Right lobe of liver (tissue), 6 donors: ENCODE data around the gene TCAP. TPM values are rescaled to one million over a fixed set of nuclear protein-coding genes. Genes with fewer than 3 reads are reported as not detected.

Experiments
- ATAC-seq, 4 donors: fragments of 200-7000 bp; cut with Tn5 transposase; one replicate each; pipeline ENCODE4 v1.9.1; 2020; ENCODE audit warnings: mild to moderate bottlenecking in 4 of 4, moderate library complexity in 4 of 4
- DNase-seq, 3 donors: peaks; one replicate each; pipeline ENCODE4 v3.0.0-alpha.2; 2020
- H3K27ac ChIP-seq, 3 donors: fragments of 200-600 bp; one replicate each; pipeline ENCODE4 v1.8.0; 2022
- H3K27me3 ChIP-seq, 2 donors: fragments of 200-600 bp; one replicate each; pipeline ENCODE4 v1.8.0; 2022
- H3K36me3 ChIP-seq, 4 donors: fragments of 200-600 bp; sonication (generic) in 1 of 4; one replicate each; pipeline versions ENCODE4 v1.5.1 to v1.8.0; 2017 to 2022; ENCODE audit warnings: control low read depth in 1 of 4
- H3K4me1 ChIP-seq, 4 donors: fragments of 200-600 bp; sonication (generic) in 1 of 4; one replicate each; pipeline versions ENCODE4 v1.5.1 to v1.8.0; 2017 to 2022; ENCODE audit warnings: control low read depth in 1 of 4
- H3K4me3 ChIP-seq, 3 donors: fragments of 200-600 bp; one replicate each; pipeline ENCODE4 v1.8.0; 2022
- H3K9me3 ChIP-seq, 4 donors: fragments of 200-600 bp; sonication (generic) in 1 of 4; one replicate each; pipeline versions ENCODE4 v1.5.1 to v1.8.0; 2017 to 2022; ENCODE audit warnings: control low read depth in 1 of 4
- CTCF ChIP-seq, 4 donors: fragments of 200-600 bp in 3 of 4; fragments of 450-650 bp in 1 of 4; IDR thresholded peaks; one replicate each; pipeline versions ENCODE4 v1.5.1 to v1.8.0; 2016 to 2022; ENCODE audit warnings: antibody characterized with exemption in 4 of 4, mild to moderate bottlenecking in 2 of 4
- POLR2A ChIP-seq: fragments of 450-650 bp; IDR thresholded peaks from one replicate; pipeline ENCODE4 v1.6.1; 2017; ENCODE audit warnings: antibody characterized with exemption, mild to moderate bottlenecking
- WGBS: methylation state at CpG from one replicate; pipeline ENCODE4 v1.1.6; 2018; ENCODE audit warnings: low coverage, low lambda C conversion rate; ENCODE audit not compliant: insufficient coverage; ENCODE audit errors: missing lambda C conversion rate; 5-methylcytosine and 5-hydroxymethylcytosine counted together
- intact Hi-C, 2 donors: fragments of 100-400 bp; cut with DNase I; formaldehyde crosslinking; loops; one replicate each; pipeline versions ENCODE4 v1.11.2 to v1.14.1; 2022
- total RNA-seq, 6 experiments: library from RNA; depleted of rRNA in 2 of 6; stranded (reverse); fragments of >200 nt in 2 of 6; fragmentation: NEBNext Ultra II Directional in 3 of 6; extraction: Animal tissue kit (Norgen Biotek cat#: 25700) in 3 of 6; gene quantifications; one replicate each; pipeline versions ENCODE4 v1.1.0 to v1.2.4, GENCODE V29; 2016 to 2023
- donor health status: DM: no; HTN: yes; CAD: no.
- donor health status: DM: no; HTN: no; CAD: no.
- donor health status: DM: no; HTN: no; CAD: no.
- donor health status: DM: no; HTN: yes; CAD: no.
- donor health status: DM: no; HTN: yes; CAD: no.

Gene TCAP
- total RNA-seq, 6 experiments from 2014 or later, result 0.49 to 4.3 (median 1.1) TPM

GRCh38 chr17:39636587-39636926, 28.6 kb upstream of the TCAP start:
- WGBS, result 25% methylated on average over 5 of the region's 6 CpGs
- no peaks in the 10 kb centered on the region for H3K27me3 ChIP-seq
- intact Hi-C loops, result loop anchor here in 1 of 2 donors (10.0 kb wide), 1 partner anchor 108 kb away; no protein-coding TSS in a partner anchor
- no peaks in the 10 kb centered on the region for H3K9me3 ChIP-seq
- ATAC-seq, result peak in 1 of 4 donors; percentile 4
- TF ChIP-seq POLR2A, result no peak
- TF ChIP-seq CTCF (IDR thresholded peaks at IDR 0.05), result no peak
- no peaks in the 10 kb centered on the region for H3K36me3 ChIP-seq
- DNase-seq, result no peak
- peaks cover 0 to 17% (median 7%) of the 10 kb centered on the region in 4 donors for H3K4me1 ChIP-seq
- peak overlapping the region; percentile 82 to 90 (median 85) for H3K27ac ChIP-seq
- H3K4me3 ChIP-seq, result peak overlapping the region; percentile 89 to 95 (median 94)

- WGBS, result 0% methylated on average over 33 of the region's 69 CpGs
- no peaks in the 10 kb centered on the region for H3K27me3 ChIP-seq
- H3K4me3 ChIP-seq, result peak within 1 kb of the TSS; percentile 89 to 95 (median 94)
- H3K4me1 ChIP-seq, result peaks cover 0 to 17% (median 7%) of the 10 kb centered on the region in 4 donors
- ATAC-seq, result peak; percentile 93 to 95 (median 93)
- DNase-seq, result peak; percentile 95 to 96 (median 95)
- TF ChIP-seq POLR2A (peak; percentile 65), CTCF (IDR thresholded peaks at IDR 0.05) (peak in 3 of 4 donors; percentile 22 to 34 (median 34))
- peak within 1 kb of the TSS; percentile 82 to 90 (median 85) for H3K27ac ChIP-seq
- H3K36me3 ChIP-seq, result no peaks in the 10 kb centered on the region
- no peaks in the 10 kb centered on the region for H3K9me3 ChIP-seq
- intact Hi-C loops, result loop anchor here in 1 of 2 donors (10.0 kb wide), 1 partner anchor 108 kb away; no protein-coding TSS in a partner anchor
These were observed 28.0 kb upstream of the TCAP start, which contains the start of gene STARD3 for GRCh38 chr17:39636927-39637736. Gene STARD3, plus strand, starts transcription at chr17:39637144. Its CDS starts 16,388 bp downstream, at chr17:39653532.

GRCh38 chr17:39638317-39638716, 26.8 kb upstream of the TCAP start:
- intact Hi-C loops, result loop anchor here in 1 of 2 donors (10.0 kb wide), 1 partner anchor 106 kb away; no protein-coding TSS in a partner anchor
- TF ChIP-seq POLR2A (no peak), CTCF (IDR thresholded peaks at IDR 0.05) (no peak)
- Histone ChIP-seq H3K9me3 (no peaks in the 10 kb centered on the region), H3K27me3 (no peaks in the 10 kb centered on the region), H3K4me1 (peaks cover 0 to 17% (median 7%) of the 10 kb centered on the region in 4 donors), H3K36me3 (no peaks in the 10 kb centered on the region), H3K27ac (no peak overlapping the region), H3K4me3 (peak overlapping the region in 1 of 3 donors; percentile 89)
- no peak for DNase-seq
- WGBS, result 96% methylated on average over 7 of the region's 7 CpGs
- ATAC-seq, result no peak

GRCh38 chr17:39639043-39639442, 26.1 kb upstream of the TCAP start:
- Histone ChIP-seq H3K4me1 (peaks cover 0 to 17% (median 7%) of the 10 kb centered on the region in 4 donors), H3K4me3 (no peak overlapping the region), H3K36me3 (no peaks in the 10 kb centered on the region), H3K9me3 (no peaks in the 10 kb centered on the region), H3K27me3 (no peaks in the 10 kb centered on the region), H3K27ac (no peak overlapping the region)
- TF ChIP-seq CTCF (IDR thresholded peaks at IDR 0.05) (no peak), POLR2A (no peak)
- no peak for DNase-seq
- intact Hi-C loops, result loop anchor here in 1 of 2 donors (10.0 kb wide), 1 partner anchor 106 kb away; no protein-coding TSS in a partner anchor
- WGBS, result 83% methylated on average over 2 of the region's 2 CpGs
- no peak for ATAC-seq
